ENCODE measurements around the gene SLFN5.
"Not testable (repeated sequence)": the region's sequence is repeated elsewhere in the genome, so short reads cannot be mapped to it uniquely, and the experiment has no call there.

The SLFN5 gene

DNA sequence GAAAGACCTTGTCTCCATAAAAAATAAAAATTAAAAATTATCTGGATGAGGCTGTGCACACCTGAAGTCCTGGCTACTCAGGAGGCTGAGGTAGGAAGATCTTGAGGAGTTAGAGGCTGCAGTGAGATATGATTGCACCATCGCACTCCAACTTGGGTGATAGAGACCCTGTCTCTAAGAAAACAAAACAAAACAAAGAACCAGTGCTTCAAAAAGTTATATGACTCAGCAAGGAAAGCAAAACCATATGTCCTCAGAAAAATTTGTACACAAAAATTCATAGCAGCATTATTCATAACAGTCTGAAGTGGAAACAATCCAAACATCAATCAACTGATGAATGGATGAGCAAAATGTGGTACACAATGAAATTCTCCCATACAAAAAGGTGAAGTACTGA, 48.9 kb downstream of the SLFN5 start:
- DNase-seq (ENCODE audit: low spot score) = peak; percentile 38

DNA sequence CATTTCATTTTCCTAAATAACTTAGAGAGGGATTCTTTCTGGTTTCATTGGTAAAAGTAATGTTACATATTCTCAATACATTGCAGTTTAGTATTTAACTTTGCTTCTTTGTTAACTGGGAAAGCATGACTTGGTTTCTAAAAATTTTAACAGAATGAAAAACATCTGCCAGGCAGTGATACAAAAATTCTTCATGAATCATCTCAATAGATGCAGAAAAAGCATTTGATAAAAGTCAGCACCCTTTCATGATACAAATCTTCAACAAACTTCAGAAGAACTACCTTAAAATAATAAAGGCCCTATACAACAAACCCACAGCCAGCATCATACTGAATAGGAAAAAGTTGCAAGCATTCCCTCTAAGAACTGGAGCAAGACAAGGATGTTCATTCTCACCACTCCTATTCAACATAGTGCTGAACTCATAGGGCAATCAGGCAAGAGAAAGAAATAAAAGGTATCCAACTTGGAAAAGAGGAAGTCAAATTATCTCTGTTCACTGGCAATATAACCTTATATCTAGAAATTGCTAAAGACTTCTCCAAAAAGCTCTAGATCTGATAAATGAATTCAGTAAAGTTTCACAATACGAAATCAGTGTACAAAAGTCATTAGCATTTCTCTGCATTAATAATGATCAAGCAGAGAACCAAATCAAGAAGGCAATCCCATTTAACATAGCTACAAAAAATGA, 50.4 kb downstream of the SLFN5 start:
- DNase-seq (ENCODE audit: low spot score) = no peak

DNA sequence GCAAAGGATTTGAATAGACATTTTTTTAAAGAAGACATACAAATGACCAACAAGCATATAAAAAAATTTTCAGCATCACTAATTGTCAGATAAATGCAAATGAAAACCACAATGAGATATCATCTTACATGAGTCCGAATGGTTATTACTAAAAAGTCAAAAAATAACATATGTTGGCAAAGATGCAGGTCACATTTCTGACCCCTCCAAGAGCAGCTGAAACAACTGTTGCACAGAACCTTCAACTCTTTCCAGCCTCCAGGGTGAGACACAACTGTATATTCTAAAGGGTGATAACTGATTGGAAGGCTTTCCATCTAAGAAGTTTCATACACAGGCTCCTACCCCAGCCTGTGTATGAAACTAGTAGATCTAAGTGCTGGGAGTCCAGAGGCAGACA, 51.9 kb downstream of the SLFN5 start:
- no peak for DNase-seq (ENCODE audit: low spot score)

DNA sequence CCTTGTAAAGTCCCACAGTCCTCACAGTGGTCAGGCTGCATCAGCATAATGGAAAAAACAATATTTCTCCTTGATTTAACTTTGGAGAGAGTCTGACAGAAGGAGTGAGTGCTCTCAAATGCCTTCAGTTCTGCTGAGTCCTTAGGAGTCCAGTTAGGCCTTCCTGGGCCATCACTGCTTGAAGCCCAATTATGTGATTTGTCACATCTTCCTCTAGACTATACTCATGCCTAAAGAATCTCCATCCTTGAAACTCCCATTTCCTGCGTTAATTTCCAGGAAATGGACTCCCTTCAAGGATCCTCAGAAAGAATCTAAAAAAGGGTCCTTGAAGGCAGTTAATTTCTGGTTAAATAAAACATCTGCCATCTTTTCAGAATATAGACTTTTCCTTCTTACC, 52.8 kb downstream of the SLFN5 start:
- peak; percentile 90 for DNase-seq (ENCODE audit: low spot score)

DNA sequence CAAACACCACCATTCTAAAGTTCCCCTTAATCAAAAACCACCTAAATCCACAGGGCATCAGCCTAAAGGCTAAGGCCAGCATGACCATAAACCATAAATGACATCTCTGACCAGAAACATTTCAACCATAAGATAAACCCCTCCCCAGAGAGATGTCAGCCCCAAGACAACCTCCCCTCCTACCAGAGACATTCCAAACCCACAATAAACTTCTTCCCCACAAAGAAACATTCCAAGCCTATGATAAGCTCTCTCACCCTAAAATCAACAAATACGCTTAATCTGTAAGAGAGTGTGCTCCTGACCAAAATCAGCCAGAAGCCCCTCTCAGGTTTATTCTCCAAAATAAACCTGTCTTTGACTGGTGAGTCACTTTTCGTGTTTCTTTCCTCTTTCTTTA, 54.8 kb downstream of the SLFN5 start:
- DNase-seq (ENCODE audit: low spot score) = no peak

DNA sequence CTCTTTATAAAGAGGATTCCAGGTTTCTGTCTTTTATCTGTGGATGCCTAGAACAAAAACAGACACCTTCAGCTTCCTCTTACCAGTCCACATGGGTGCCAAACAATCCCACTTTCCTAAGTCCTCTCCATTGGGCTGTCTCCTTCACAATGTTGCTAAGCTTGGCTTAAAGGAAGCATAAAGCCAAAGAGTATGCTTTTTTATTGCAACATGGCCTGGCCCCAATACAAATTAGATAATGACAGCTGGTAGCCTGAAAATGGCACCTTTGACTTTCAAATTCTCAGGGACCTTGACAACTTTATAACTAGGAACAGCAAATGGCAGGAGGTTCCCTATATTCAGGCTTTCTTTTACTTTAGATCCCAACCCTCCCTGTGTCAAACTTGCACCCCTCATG, 55.8 kb downstream of the SLFN5 start:
- DNase-seq (ENCODE audit: low spot score) = no peak

DNA sequence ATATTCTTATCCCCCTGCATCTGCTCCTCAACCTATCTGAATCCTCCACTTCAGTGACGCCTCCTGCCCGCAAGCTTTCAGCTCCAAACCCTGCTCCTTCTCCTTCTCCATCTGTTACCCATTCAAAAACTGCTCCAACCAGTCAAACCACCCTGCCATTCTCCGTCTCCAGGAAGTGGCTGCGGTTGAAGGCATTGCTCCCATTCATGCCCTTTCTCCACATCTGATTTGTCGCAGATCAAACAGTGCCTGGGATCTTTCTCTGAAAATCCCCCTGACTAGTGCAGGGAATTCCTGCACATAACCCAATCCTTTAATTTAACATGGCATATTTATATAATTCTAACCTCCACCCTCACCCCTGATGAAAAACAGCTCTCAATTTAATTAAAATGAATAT, 56.3 kb downstream of the SLFN5 start:
- DNase-seq (ENCODE audit: low spot score) = no peak

DNA sequence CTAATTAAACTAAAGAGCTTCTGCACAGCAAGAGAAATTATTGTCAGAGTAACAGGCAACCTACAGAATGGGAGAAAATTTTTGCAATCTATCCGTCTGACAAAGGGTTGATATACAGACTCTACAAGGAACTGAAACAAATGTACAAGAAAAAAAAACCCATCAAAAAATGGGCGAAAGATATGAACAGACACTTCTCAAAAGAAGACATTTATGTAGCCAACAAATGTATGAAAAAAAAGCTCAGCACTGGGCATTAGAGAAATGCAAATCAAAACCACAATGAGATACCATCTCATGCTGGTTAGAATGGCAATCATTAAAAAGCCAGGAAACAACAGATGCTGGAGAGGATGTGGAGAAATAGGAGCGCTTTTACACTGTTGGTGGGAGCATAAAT, 66.5 kb downstream of the SLFN5 start:
- DNase-seq (ENCODE audit: low spot score) = not testable (repeated sequence)

DNA sequence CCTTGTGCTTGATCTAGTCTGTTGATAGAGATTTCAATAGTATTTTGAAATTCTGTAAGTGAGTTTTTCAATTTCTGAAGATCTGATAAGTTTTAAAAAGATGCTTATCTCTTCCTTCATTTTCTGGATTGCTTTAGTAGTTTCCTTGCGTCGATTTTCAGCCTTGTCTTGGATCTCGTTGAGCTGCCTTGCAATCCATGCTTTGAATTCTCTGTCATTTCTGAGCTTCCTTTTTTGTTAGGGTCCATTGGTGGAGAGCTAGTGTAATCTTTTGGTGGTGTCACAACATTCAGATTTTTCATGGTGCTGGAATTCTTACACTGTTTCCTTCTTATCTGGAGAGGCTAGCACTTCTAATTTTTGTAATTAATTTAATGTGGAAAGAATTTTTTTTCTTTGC, 69.5 kb downstream of the SLFN5 start:
- no peak for DNase-seq (ENCODE audit: low spot score)

DNA sequence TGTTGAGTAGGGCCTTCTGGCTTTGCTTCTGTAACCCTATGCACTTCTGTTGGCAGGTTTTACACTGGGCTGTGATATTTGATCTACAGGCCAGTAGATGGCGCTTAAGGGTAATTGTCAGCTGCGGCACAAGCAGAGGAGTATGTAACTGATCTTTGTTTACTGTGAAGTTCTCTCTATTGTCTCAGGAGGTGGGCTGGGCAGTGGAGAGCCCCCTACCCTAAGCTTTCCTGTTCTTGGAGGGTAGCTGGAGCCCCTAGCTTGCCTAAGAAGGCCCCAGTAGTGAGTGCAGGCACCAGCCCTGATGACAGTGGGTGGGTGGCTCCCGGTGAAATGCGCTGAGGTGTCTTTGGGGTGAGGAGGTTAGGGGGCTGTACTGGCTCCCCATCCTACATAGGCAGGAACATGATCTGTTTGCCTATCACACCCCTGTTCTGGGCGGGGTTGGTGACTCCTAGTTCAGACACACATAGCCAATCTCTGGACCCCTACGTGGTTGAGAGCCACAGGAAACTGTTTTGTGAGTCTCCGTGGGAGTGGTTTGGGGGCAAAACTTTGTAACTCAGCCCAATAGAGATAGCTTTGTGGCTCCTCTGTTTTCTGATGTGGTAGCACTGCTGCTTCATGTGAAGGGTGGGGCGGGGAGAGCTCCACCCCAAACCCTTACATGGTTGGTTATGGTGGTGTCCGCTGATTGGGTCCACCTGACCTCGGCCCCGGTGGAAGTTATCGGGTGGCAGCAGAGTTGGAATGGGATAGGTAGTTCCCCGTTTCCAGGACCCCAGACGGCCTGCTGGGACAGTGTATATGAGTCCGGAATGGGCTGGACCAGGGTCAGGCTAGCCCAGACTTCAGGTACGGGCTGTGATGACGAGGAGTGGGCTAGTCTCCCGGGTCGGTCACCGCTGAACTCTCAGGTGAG, 70.2 kb downstream of the SLFN5 start:
- DNase-seq (ENCODE audit: low spot score) = peak; percentile 67

DNA sequence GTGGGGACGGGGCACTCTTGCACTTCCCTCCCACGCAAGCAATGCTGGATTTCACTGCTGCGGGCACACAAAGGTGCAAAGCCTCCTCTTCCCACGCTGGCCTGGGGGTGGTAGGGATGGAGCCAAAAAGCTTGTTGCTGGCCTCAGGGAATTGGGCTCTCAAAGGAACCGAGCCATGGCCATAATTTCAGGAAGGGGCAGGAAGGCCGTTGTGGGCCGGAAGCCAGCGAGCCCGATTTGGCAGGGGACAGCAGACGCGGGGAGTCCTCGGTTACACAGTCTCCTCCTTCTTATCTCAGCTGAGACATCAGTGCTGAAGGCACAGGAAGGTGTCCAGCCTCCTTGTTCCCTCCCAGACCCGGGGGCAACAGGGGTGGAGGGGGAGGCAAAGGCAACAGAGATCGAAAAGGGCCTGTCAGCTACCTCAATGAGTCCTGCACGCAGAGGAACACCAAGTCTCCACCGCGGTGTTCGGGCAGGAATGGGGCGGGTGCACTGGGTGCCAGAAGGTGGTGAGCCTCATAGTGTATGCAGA, 71.1 kb downstream of the SLFN5 start:
- DNase-seq (ENCODE audit: low spot score) = no peak

DNA sequence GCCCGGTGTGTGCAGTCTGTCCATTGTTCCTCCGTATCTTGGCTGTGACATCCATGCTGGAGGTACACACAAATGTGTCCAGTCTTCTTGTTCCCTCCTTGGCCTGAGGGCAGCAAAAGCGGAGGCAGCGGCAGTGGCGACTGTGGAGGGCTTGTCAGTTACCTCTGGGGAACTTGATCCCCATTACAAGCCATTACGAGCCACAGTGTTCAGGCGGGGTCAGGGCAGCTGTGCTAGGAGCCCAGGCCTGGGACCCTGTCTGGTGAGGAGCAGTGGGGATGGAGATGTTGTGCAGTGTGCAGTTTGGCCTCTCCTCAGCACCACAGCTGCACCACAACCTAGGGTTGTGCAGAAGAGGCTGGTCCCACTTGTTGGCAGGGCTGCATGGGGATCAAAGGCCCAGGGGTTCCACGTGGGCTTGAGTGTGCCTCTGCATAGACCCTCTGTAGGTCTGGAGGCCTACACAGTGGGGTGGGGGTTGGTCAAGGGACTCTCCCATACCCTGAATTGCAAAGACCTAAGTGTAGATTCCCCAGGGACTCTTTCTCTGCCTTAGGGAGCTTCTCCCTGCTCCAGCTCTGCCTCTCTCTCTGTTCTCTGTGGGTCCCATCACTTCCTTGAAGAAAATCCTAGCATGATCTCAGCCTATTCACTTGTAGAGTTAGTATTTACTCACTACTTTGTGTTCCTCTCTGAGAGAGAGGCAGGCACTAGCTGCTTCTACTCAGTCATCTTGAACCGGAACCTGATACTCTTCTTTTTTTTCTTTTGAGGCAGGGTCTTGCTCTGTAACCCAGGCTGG, 71.7 kb downstream of the SLFN5 start:
- DNase-seq (ENCODE audit: low spot score) = no peak

DNA sequence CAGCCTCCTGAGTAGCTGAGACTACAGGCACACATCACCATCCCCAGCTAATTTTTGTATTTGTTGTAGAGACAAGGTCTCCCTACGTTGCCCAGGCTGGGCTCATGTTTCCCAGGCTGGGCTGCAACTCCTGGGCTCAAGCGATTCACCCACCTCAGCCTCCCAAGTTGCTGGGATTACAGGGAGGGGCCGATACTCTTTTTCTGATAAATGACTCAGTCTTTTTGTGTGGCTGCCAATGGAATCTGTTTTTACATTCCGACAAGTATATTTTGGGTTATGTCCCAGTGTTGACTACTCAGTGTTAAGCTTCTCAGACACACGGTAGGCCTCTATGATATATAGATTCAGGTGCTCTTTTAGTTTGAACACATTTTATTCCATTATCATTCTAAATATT, 72.4 kb downstream of the SLFN5 start:
- no peak for DNase-seq (ENCODE audit: low spot score)

DNA sequence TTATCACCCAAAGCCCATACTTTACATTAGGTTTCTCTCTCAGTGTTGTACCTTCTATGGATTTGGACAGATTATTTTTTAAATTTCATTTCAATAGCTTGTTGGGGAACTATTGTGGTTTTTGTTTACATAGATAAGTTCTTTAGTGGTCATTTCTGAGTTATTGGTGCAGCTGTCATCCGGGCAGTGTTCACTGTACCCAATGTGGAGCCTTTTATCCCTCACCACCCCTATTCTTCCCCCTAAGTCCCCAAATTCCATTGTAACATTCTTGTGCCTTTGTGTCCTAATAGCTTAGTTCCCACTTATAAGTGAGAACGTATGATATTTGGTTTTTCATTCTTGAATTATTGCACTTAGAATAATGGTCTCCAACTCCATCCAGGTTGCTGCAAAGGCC, 73.1 kb downstream of the SLFN5 start:
- DNase-seq (ENCODE audit: low spot score) = no peak

DNA sequence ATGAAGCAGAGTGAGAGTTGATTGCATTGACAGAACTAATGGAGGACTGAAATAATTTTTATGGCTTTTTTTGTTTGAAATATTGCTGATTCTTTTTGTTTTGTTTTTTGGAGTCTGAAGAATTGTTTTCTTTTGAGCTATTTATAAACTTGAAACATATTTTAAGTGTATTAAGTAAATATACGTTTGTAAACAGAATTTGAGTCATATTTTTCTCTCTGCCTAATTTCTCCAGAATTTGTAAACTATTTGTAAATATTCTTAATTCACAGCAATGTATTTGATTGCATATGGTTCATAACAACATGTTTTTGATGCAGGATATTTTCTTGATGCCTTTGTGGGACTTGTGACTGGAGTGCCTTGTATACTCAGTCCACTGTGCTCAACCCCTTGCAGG, 79.9 kb downstream of the SLFN5 start:
- DNase-seq (ENCODE audit: low spot score) = no peak

Measured in kidney capillary endothelial cell (primary cell).